Duodenal mucosa (tissue), 2 donors: ENCODE data around the gene OSBPL9.
A peak's percentile ranks its signal among the peaks of the same experiment; 100 is the strongest.

Experiments
- H3K27ac ChIP-seq: one replicate; pipeline ENCODE4 v1.7.0; 2013; ENCODE audit warnings: low read depth, low read length
- H3K27me3 ChIP-seq, 2 donors: one replicate each; pipeline ENCODE4 v1.7.0; 2013; ENCODE audit warnings: low read length in 2 of 2, control low read depth in 1 of 2; ENCODE audit not compliant: insufficient read depth in 2 of 2, control insufficient read depth in 1 of 2
- H3K36me3 ChIP-seq, 2 donors: one replicate each; pipeline ENCODE4 v1.7.0; 2013; ENCODE audit warnings: low read length in 2 of 2, control low read depth in 1 of 2; ENCODE audit not compliant: insufficient read depth in 2 of 2, control insufficient read depth in 1 of 2
- H3K4me1 ChIP-seq, 2 donors: one replicate each; pipeline ENCODE4 v1.7.0; 2013; ENCODE audit warnings: low read length in 2 of 2, control low read depth in 1 of 2; ENCODE audit not compliant: insufficient read depth in 2 of 2, control insufficient read depth in 1 of 2
- H3K4me3 ChIP-seq, 2 donors: one replicate each; pipeline ENCODE4 v1.7.0; 2013; ENCODE audit warnings: low read length in 2 of 2, low read depth in 1 of 2
- H3K9ac ChIP-seq, 2 donors: one replicate each; pipeline ENCODE4 v1.7.0; 2013; ENCODE audit warnings: low read length in 2 of 2, low read depth in 1 of 2
- H3K9me3 ChIP-seq, 2 donors: one replicate each; pipeline ENCODE4 v1.7.0; 2013; ENCODE audit warnings: low read length in 2 of 2, control low read depth in 1 of 2; ENCODE audit not compliant: control insufficient read depth in 1 of 2

Gene OSBPL9

GRCh38 chr1:51616903-51617708 is at the start of gene OSBPL9:
Gene OSBPL9 (plus strand): TSS chr1:51617092. CDS start chr1:51617111, 19 bp downstream.
- H3K36me3 ChIP-seq, result no peaks in the 10 kb centered on the region
- H3K27ac ChIP-seq, result peak within 1 kb of the TSS; percentile 68
- H3K9ac ChIP-seq, result peak within 1 kb of the TSS; percentile 48 to 86
- no peaks in the 10 kb centered on the region for H3K9me3 ChIP-seq
- peak within 1 kb of the TSS; percentile 73 to 97 for H3K4me3 ChIP-seq
- peaks cover 9 to 16% of the 10 kb centered on the region in 2 donors for H3K4me1 ChIP-seq
- H3K27me3 ChIP-seq, result no peaks in the 10 kb centered on the region

- peaks cover 25% of the 10 kb centered on the region in 2 donors for H3K4me1 ChIP-seq
- no peaks in the 10 kb centered on the region for H3K9me3 ChIP-seq
- no peak overlapping the region for H3K9ac ChIP-seq
- H3K36me3 ChIP-seq, result no peaks in the 10 kb centered on the region
- H3K4me3 ChIP-seq, result no peak overlapping the region
- H3K27me3 ChIP-seq, result no peaks in the 10 kb centered on the region
- H3K27ac ChIP-seq, result no peak overlapping the region
Observed at GRCh38 chr1:51567653-51568052, 49.2 kb upstream of the OSBPL9 start.

DNA sequence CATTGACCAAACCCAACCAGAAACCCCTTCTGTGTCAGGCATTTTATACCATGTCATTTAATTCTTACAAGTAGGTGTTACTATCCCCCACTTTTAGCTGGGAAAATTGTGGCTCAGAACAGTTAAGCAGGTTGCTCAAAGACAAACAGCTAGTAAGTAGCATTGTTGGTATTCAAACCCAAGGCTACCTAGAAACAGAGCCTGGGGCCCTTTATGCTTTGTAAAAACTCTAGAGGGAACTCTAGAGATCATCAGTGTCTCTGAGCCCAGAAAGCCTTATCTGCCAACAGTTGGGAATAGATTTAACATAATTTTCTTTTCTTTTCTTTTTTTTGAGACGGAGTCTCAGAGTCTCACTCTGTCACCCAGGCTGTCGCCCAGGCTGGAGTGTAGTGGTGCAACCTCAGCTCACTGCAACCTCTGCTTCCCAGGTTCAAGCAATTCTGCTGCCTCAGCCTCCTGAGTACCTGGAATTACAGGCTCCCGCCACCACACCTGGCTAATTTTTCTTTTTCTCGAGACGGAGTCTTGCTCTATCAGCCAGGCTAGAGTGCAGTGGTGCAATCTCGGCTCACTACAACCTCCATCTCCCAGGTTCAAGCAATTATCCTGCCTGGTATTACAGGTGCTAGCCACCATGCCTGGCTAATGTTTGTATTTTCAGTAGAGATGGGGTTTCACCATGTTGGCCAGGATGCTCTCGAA is 48.5 kb upstream of the OSBPL9 start:
- Histone ChIP-seq H3K27me3 (no peaks in the 10 kb centered on the region), H3K27ac (no peak overlapping the region), H3K36me3 (no peaks in the 10 kb centered on the region), H3K9ac (no peak overlapping the region), H3K4me3 (no peak overlapping the region), H3K4me1 (peaks cover 25% of the 10 kb centered on the region in 2 donors), H3K9me3 (no peaks in the 10 kb centered on the region)

DNA sequence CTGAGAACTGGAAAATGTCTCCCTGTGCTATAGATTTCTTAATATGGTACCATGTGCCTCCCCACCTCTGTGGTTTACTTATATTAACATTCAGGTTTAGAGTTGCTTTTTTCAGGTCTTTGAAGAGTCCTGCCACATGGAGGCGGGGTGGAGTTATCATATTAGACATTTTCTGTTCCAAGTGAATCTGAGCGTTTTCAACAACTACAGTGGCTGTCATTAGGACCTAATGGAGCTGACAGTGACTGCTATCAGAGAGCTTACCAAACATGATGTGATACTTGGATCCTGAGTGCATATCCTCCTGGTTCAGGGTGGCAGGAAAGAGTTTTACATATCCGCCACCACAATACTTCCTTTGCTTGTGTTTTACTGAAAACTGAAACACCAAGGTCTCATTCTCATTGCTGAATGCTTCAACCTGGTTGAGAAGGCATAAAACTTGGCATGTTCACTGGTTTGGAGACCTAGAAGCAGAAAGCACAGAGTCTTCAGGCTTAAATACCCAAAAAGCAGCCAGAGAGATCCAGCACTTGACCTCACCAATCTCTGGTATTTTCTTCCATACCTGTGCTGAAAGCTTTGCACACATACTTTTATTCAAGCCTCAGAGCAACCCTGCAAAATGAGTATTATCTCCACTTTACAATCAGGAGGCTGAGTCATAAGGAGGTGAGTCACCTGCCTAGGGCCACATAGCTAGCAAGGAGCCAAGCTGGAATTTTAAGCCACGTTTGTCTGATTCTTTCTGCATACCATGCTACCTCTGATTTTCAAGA is 47.4 kb upstream of the OSBPL9 start:
- Histone ChIP-seq H3K27me3 (no peaks in the 10 kb centered on the region), H3K9me3 (no peaks in the 10 kb centered on the region), H3K27ac (no peak overlapping the region), H3K9ac (no peak overlapping the region), H3K4me3 (peak overlapping the region in 1 of 2 donors; percentile 9), H3K4me1 (peaks cover 20 to 25% of the 10 kb centered on the region in 2 donors), H3K36me3 (no peaks in the 10 kb centered on the region)

- no peak overlapping the region for H3K9ac ChIP-seq
- no peak overlapping the region for H3K4me3 ChIP-seq
- H3K36me3 ChIP-seq, result no peaks in the 10 kb centered on the region
- no peak overlapping the region for H3K27ac ChIP-seq
- peaks cover 18 to 25% of the 10 kb centered on the region in 2 donors for H3K4me1 ChIP-seq
- no peaks in the 10 kb centered on the region for H3K27me3 ChIP-seq
- H3K9me3 ChIP-seq, result no peaks in the 10 kb centered on the region
Observed at GRCh38 chr1:51570063-51570710, 46.7 kb upstream of the OSBPL9 start.

- Histone ChIP-seq H3K4me3 (no peak overlapping the region), H3K9ac (no peak overlapping the region), H3K4me1 (peaks cover 18 to 25% of the 10 kb centered on the region in 2 donors), H3K27me3 (no peaks in the 10 kb centered on the region), H3K9me3 (no peaks in the 10 kb centered on the region), H3K27ac (no peak overlapping the region), H3K36me3 (no peaks in the 10 kb centered on the region)
Observed at GRCh38 chr1:51572365-51572764, 44.5 kb upstream of the OSBPL9 start.

- Histone ChIP-seq H3K27me3 (no peaks in the 10 kb centered on the region), H3K9ac (no peak overlapping the region), H3K4me3 (no peak overlapping the region), H3K36me3 (no peaks in the 10 kb centered on the region), H3K9me3 (no peaks in the 10 kb centered on the region), H3K27ac (no peak overlapping the region), H3K4me1 (peaks cover 8 to 12% of the 10 kb centered on the region in 2 donors)
Observed at GRCh38 chr1:51574796-51575195, 42.1 kb upstream of the OSBPL9 start.

DNA sequence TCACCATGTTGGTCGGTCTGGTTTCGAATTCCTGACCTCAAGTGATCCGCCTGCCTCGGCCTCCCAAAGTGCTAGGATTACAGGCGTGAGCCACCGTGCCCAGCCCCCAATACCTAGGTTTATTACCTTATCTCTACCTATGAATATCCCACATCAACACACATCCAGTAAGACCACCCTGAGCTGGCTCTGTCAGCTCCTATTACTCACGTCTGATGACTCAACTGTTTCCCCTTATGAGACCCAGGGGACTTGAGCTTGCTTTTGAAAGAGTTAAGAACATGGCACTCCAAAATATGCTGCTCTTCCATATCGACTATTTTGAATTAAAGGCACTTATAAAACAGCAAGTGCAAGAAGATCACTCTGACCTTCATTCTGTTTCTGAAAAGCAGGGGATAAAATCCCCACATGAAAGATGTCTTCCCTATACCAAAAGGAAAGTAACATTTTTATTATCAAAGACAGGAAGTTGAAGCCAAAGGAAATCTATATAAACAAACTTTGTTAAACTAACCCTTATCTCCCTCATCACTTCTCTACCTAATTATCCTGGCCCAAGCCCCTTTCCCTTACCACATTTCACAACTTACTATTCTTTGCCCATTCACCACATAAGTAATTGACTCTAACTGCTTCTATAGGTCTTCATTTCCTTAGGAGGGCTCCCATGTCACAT is 41.3 kb upstream of the OSBPL9 start:
- Histone ChIP-seq H3K4me1 (peaks cover 2 to 5% of the 10 kb centered on the region in 2 donors), H3K27me3 (no peaks in the 10 kb centered on the region), H3K9ac (no peak overlapping the region), H3K9me3 (no peaks in the 10 kb centered on the region), H3K36me3 (no peaks in the 10 kb centered on the region), H3K4me3 (no peak overlapping the region), H3K27ac (no peak overlapping the region)

GRCh38 chr1:51576085-51576444 is 40.8 kb upstream of the OSBPL9 start:
- Histone ChIP-seq H3K36me3 (no peaks in the 10 kb centered on the region), H3K27ac (no peak overlapping the region), H3K27me3 (no peaks in the 10 kb centered on the region), H3K9me3 (no peaks in the 10 kb centered on the region), H3K4me1 (no peaks in the 10 kb centered on the region), H3K9ac (no peak overlapping the region), H3K4me3 (no peak overlapping the region)
